Gastrocnemius medialis (tissue), 4 donors: ENCODE data around the gene GCGR. TPM values are rescaled to one million over a fixed set of nuclear protein-coding genes. Genes with fewer than 3 reads are reported as not detected.

Source experiments
- ATAC-seq, 2 donors: fragments of 150-250 bp; one replicate each; pipeline ENCODE4 v1.9.1; 2016
- DNase-seq, 2 donors: peaks; one replicate each; pipeline ENCODE4 v3.0.0-alpha.2; 2019
- H3K27ac ChIP-seq, 4 donors: fragments of 200-600 bp; sonication (generic); 1 replicate in 1 of 4; 2 replicates in 3 of 4; pipeline ENCODE4 v1.5.1; 2016 to 2018; ENCODE audit warnings: mild to moderate bottlenecking in 2 of 4, moderate library complexity in 1 of 4
- H3K27me3 ChIP-seq, 3 donors: fragments of 200-600 bp; sonication (generic) in 2 of 3; 1 replicate in 1 of 3; 2 replicates in 2 of 3; pipeline versions ENCODE4 v1.5.1 to v1.6.0; 2016 to 2019; ENCODE audit warnings: mild to moderate bottlenecking in 1 of 3, moderate library complexity in 1 of 3
- H3K36me3 ChIP-seq, 2 donors: fragments of 200-600 bp; sonication (generic) in 1 of 2; one replicate each; pipeline ENCODE4 v1.5.1; 2017 to 2018
- H3K4me1 ChIP-seq, 2 donors: fragments of 200-600 bp; sonication (generic) in 1 of 2; one replicate each; pipeline ENCODE4 v1.5.1; 2016 to 2017; ENCODE audit warnings: mild to moderate bottlenecking in 2 of 2
- H3K4me3 ChIP-seq, 4 donors: fragments of 200-600 bp; sonication (generic) in 3 of 4; 1 replicate in 1 of 4; 2 replicates in 3 of 4; pipeline ENCODE4 v1.5.1; 2016 to 2019; ENCODE audit warnings: mild to moderate bottlenecking in 2 of 4
- H3K9me3 ChIP-seq, 3 donors: fragments of 200-600 bp; sonication (generic) in 2 of 3; 1 replicate in 1 of 3; 2 replicates in 2 of 3; pipeline ENCODE4 v1.5.1; 2016 to 2019
- CTCF ChIP-seq, 5 experiments: fragments of 450-650 bp in 3 of 5; fragments of 200-600 bp in 2 of 5; sonication (generic) in 2 of 5; IDR thresholded peaks in 4 of 5; conservative IDR thresholded peaks in 1 of 5; 1 replicate in 4 of 5; 2 replicates in 1 of 5; pipeline ENCODE4 v1.5.1; 2016 to 2019; ENCODE audit warnings: antibody characterized with exemption in 5 of 5, mild to moderate bottlenecking in 3 of 5, moderate library complexity in 3 of 5
- POLR2A ChIP-seq, 2 donors: fragments of 450-650 bp; IDR thresholded peaks; one replicate each; pipeline ENCODE4 v1.6.1; 2017; ENCODE audit warnings: antibody characterized with exemption in 2 of 2, mild to moderate bottlenecking in 2 of 2, moderate library complexity in 2 of 2
- in situ Hi-C, 4 donors: fragments of 200-750 bp; cut with MboI; loops; one replicate each; pipeline versions ENCODE4 v1.15.0 to v1.8.0; 2017; ENCODE audit warnings: low sequenced_read_pairs in 4 of 4
- intact Hi-C: fragments of 100-400 bp; cut with DNase I; formaldehyde crosslinking; loops from one replicate; pipeline ENCODE4 v1.15.1; 2023; ENCODE audit warnings: low total_unique reads
- total RNA-seq, 4 donors: library from RNA; depleted of rRNA; stranded (reverse); fragments of >200 nt; gene quantifications; one replicate each; pipeline versions ENCODE4 v1.1.0 to v1.2.3, GENCODE V29; 2016

Gene GCGR
- total RNA-seq, 4 donors from 2014 or later, result 0.29 TPM; not detected in 3

- no peaks in the 10 kb centered on the region for H3K36me3 ChIP-seq
- H3K4me1 ChIP-seq, result peaks cover 0 to 15% of the 10 kb centered on the region in 2 donors
- ATAC-seq, result no peak
- H3K4me3 ChIP-seq, result no peak overlapping the region
- H3K27ac ChIP-seq, result no peak overlapping the region
- in situ Hi-C loops (no loop called here), intact Hi-C loops (no loop called here)
- no peak for DNase-seq
- H3K9me3 ChIP-seq, result no peaks in the 10 kb centered on the region
- TF ChIP-seq CTCF (IDR thresholded peaks at IDR 0.05 in 4 of 5, conservative IDR thresholded peaks at IDR 0.05 in 1 of 5), result no peak
- no peak for TF ChIP-seq POLR2A (IDR thresholded peaks at IDR 0.05)
- H3K27me3 ChIP-seq, result peaks cover 42 to 60% (median 55%) of the 10 kb centered on the region in 3 donors
Observed at GRCh38 chr17:81801327-81801726, 2.6 kb upstream of the GCGR start.

GRCh38 chr17:81802048-81802758, 1.7 kb upstream of the GCGR start:
- DNase-seq, result no peak
- H3K4me3 ChIP-seq, result no peak overlapping the region
- in situ Hi-C loops, result no loop called here
- H3K27ac ChIP-seq, result no peak overlapping the region
- peaks cover 49 to 68% (median 64%) of the 10 kb centered on the region in 3 donors for H3K27me3 ChIP-seq
- no peaks in the 10 kb centered on the region for H3K9me3 ChIP-seq
- H3K36me3 ChIP-seq, result no peaks in the 10 kb centered on the region
- no peak for ATAC-seq
- TF ChIP-seq CTCF (IDR thresholded peaks at IDR 0.05 in 4 of 5, conservative IDR thresholded peaks at IDR 0.05 in 1 of 5) (no peak), POLR2A (IDR thresholded peaks at IDR 0.05) (no peak)
- intact Hi-C loops, result no loop called here
- peaks cover 0 to 15% of the 10 kb centered on the region in 2 donors for H3K4me1 ChIP-seq

GRCh38 chr17:81802856-81803643, 900 bp upstream of the GCGR start:
- H3K4me1 ChIP-seq, result peaks cover 0 to 15% of the 10 kb centered on the region in 2 donors

More at GRCh38 chr17:81802856-81803643, 900 bp upstream of the GCGR start:
- no peaks in the 10 kb centered on the region for H3K9me3 ChIP-seq
- no peak overlapping the region for H3K4me3 ChIP-seq
- intact Hi-C loops (no loop called here), in situ Hi-C loops (no loop called here)
- no peak for DNase-seq
- TF ChIP-seq POLR2A (IDR thresholded peaks at IDR 0.05) (no peak), CTCF (IDR thresholded peaks at IDR 0.05 in 4 of 5, conservative IDR thresholded peaks at IDR 0.05 in 1 of 5) (no peak)
- H3K27ac ChIP-seq, result no peak overlapping the region
- H3K27me3 ChIP-seq, result peaks cover 53 to 76% (median 71%) of the 10 kb centered on the region in 3 donors
- no peaks in the 10 kb centered on the region for H3K36me3 ChIP-seq
- ATAC-seq, result no peak
